ENCODE measurements around the gene COG4.
A peak's percentile ranks its signal among the peaks of the same experiment; 100 is the strongest.

- TF ChIP-seq POLR2AphosphoS5 (IDR thresholded peaks at IDR 0.05; ENCODE audit: insufficient read depth in 1 of 2, low read depth in 1 of 2): peak in 1 of 2 donors; percentile 7
- TF ChIP-seq POLR2A (IDR thresholded peaks at IDR 0.05): no peak
Measured at GRCh38 chr16:70568601-70569237, 45.4 kb upstream of the COG4 start.
